HG02678 (cell line): ENCODE measurements around the gene LRRC61.

Experiments
- ATAC-seq: cut with Tn5 transposase; IDR thresholded peaks from one replicate; pipeline ENCODE4 v1.9.1; 2021; ENCODE audit warnings: mild to moderate bottlenecking, moderate library complexity; ENCODE audit not compliant: unreplicated experiment

The LRRC61 gene

GRCh38 chr7:150329331-150330120, 6.4 kb downstream of the LRRC61 start:
- ATAC-seq: no peak

- ATAC-seq: no peak
These were observed 7.2 kb downstream of the LRRC61 start for GRCh38 chr7:150330211-150330885.

DNA sequence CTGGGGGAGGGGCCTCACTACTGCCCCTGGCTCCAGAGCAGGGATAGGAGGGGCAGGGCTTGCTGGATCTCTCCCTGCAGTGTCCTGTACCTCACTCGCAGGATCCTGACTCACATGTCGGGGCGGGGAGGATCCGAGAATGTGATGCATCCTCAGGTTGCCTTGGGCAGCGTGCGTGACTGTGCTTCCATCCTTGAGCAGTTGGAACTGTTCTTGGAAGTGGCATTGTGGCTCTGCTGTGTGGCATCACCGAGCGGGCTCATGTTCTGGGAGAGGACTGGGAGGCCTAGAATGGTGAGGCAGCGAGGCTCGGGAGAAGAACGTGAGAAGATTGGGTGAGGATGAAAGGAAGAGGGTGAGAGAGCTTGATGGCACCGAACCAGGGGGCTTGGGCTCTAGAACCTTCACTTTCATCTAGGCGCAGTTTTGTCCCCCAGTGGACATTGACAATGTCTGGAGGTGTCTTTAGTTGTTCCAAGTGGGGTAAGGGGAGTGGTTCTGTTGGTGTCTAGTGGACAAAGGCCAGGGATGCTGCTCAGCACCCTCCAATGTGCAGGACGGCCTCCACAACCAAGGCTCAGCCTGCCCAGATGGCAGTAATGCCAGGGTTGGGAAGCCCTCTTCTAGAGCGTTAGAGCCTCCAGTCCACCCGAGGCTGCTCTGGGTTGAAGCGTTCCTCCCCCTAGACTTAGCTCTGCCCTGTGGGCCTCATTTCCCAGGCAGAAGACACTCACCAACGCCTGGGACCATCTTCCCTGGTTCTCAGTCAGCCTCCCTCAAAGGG, 9.9 kb downstream of the LRRC61 start:
- no peak for ATAC-seq

DNA sequence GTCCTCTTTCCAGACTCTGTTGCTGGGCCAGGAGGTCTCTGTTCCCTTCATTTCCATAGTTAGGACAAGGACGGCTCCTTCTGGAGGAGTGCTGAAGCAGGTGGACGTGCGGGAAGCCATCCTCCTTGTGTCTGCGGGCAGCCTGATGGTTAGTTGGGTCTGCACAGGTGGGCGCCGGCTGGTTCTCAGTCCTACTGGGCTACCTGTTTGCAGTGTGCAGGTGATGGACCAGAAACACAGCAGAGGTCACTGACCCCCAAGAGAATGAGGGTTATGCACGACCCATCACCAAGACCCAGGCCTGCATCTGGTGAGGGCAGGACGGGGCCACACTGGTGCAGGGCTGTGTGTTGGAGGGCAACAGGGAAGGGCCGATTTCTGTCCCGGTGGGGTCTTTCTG, 10.5 kb downstream of the LRRC61 start:
- no peak for ATAC-seq

DNA sequence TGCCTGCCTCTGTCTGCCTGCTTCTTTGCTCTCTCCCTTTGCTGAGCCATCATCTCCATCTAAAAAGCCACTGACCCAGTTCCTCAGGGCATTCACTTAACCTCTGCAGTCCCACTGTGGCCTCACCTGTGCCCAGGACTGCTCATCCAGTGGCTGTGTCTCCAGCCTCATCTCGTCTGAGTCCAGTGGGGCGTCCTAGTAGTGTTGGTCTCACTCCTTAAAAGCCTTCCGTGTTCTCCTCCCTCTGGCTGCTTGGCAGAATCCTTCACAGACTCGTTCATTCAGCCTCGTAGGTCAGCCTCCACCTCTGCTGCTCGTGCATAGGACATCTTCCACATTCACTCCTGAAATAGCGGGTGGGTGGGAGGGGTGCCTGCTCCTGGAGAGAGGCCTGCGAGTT, 11.0 kb downstream of the LRRC61 start:
- no peak for ATAC-seq

GRCh38 chr7:150335108-150335773, 12.1 kb downstream of the LRRC61 start:
- no peak for ATAC-seq

- no peak for ATAC-seq
These were observed 12.6 kb downstream of the LRRC61 start for GRCh38 chr7:150335774-150336112.

GRCh38 chr7:150336746-150337145, 13.6 kb downstream of the LRRC61 start:
- ATAC-seq: no peak

GRCh38 chr7:150337179-150337578, 14.0 kb downstream of the LRRC61 start:
- no peak for ATAC-seq

- no peak for ATAC-seq
These were observed 14.5 kb downstream of the LRRC61 start for GRCh38 chr7:150337659-150338081.

GRCh38 chr7:150338166-150338829, 15.1 kb downstream of the LRRC61 start:
- ATAC-seq: no peak

DNA sequence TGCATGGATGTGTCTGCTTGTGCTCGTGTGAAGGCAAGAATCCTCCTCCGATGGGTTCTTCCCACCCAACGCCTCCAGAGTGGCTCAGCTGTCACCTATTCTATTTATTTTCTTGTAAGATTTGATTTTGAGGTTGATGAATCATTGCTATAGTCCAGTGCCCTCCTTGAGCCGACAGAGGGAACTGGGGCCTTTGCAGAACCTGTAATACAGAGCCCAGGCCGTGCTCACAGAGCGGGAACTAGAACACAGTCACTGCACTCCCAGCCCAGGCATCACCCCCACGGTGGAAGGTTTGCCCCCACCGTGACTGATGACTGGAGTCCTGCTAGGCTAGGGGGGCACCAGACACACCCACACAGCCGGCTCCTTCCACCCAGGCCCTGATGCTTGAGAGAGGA, 16.3 kb downstream of the LRRC61 start:
- no peak for ATAC-seq

DNA sequence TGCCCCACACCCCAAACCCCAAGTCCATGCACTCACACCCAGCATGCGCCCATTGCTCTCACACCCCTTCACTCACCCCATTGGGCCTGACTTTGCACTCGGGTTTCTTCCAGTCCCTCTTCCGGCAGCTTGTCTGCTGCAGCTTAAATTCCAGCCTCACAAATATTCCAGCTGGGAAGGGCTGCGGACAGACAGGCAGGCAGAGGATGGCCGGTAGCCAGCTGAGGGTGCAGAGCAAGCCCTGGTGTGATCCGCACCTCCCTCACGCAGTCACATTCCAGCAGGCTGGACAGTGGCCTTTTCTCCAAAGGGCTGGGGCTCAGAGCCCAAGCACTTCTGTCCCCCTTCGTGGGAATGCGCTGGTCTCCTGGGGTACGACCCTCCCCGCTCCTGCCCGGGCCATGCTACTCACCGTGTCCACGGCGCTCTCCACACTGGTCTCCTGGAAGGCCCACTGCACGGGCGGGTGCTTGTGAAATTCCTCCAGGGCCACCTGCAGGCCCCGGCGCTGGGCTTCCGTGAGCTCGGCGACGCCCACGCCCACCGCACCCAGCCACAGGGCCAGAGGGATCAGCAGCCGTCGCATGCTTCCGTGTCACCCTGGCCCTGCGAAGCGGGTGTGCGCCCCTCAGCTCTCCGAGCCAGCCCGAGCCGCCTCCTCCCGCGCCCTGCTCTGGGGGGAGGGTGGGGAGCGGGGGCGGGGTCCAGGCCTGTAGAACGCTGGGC, 17.0 kb downstream of the LRRC61 start:
- no peak for ATAC-seq

GRCh38 chr7:150340875-150341262, 17.7 kb downstream of the LRRC61 start:
- ATAC-seq: no peak

- no peak for ATAC-seq
These were observed 18.3 kb downstream of the LRRC61 start, which contains the start of gene RARRES2 for GRCh38 chr7:150341263-150342120. Gene RARRES2, minus strand, starts transcription at chr7:150341629. Its CDS starts 1,020 bp downstream, at chr7:150340609.

GRCh38 chr7:150342121-150342408, 18.9 kb downstream of the LRRC61 start:
- ATAC-seq: no peak

DNA sequence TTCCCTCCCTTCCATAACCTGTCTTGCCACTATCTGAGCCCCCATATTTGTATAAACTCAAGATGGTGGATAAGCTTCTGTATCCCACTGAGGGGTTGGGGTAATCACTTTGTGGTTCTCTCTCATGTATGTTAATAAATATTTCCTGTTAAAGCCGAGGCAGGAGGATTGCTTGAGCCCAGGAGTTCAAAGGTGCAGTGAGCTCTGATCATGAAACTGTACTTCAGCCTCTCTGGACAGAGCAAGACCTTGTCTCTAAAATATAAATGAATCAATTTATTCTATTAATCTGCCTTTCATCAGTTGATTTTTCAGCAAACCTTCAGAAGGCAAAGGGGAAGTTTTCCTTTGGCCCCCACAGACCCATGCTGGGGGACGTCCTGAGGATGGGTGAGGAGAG, 20.1 kb downstream of the LRRC61 start:
- no peak for ATAC-seq

DNA sequence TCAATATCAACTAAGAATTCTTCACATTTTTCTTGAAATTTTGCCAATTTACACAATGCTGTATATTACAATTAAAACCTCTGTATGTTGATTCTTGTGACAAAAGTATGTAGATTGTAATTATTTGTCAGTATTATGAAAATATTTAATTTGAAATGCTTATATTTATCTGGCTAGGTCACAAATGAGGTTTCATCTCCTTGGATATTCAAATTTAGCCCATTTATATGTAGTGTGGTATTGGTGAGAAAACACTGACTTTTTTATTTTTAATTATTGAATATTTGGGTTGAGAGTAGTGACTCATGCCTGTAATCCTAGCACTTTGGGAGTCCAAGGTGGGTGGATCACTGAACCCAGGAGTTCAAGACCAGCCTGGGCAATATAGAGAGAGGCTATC, 21.1 kb downstream of the LRRC61 start:
- ATAC-seq: no peak

DNA sequence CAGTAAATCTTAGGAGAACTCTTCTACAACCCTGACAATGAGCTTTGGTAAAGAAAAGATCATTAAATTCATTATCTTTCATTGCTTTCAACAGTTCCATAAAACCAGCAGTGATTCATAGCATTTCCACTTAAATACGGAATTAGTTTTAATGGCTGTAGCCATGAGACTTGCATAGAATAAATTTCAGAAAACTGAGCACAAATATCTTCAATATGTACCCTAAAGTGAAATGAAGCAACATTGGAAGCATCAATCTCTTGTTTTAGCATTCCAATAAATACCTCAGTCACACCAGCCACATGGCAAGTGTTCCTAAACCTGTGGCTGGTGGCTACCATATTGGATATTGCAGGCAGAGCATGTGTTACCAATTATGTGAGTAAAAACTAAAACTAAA, 21.9 kb downstream of the LRRC61 start:
- ATAC-seq: no peak
